ENCODE data around the gene NKG7. TPM values are rescaled to one million over a fixed set of nuclear protein-coding genes. Genes with fewer than 3 reads are reported as not detected.

Gene NKG7
- total RNA-seq, 1 experiment from 2014 or later: not detected

DNA sequence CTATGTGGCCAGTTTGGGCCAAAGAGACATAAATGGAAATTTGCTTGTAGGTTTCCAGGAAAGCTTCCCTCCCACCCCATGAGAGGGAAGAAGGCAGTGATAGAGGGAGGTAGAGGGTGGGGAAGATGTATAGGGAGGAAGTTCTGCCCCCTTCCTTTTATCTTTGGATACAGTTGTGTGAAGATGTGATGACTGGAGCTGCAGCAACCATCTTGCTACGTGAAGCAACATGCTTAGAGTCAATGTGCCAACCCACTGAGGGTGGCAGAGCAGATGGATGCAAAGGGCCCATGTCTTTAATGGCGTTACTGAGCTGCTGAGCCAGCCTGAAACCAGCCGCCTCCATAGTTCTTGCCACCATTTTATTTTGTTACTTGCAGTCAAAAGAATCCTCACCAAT is 41.3 kb downstream of the NKG7 start:
- TF ChIP-seq EZH2 (IDR thresholded peaks at IDR 0.05; ENCODE audit: borderline replicate concordance, low read depth, low read length, poor library complexity, severe bottlenecking): no peak
- TF ChIP-seq, protein P1, sequence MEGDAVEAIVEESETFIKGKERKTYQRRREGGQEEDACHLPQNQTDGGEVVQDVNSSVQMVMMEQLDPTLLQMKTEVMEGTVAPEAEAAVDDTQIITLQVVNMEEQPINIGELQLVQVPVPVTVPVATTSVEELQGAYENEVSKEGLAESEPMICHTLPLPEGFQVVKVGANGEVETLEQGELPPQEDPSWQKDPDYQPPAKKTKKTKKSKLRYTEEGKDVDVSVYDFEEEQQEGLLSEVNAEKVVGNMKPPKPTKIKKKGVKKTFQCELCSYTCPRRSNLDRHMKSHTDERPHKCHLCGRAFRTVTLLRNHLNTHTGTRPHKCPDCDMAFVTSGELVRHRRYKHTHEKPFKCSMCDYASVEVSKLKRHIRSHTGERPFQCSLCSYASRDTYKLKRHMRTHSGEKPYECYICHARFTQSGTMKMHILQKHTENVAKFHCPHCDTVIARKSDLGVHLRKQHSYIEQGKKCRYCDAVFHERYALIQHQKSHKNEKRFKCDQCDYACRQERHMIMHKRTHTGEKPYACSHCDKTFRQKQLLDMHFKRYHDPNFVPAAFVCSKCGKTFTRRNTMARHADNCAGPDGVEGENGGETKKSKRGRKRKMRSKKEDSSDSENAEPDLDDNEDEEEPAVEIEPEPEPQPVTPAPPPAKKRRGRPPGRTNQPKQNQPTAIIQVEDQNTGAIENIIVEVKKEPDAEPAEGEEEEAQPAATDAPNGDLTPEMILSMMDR (conservative IDR thresholded peaks at IDR 0.05; ENCODE audit: low read depth, low read length): no peak
- intact Hi-C loops (cut with micrococcal nuclease; ENCODE audit: unreplicated experiment): loop anchor here (10.0 kb wide), 1 partner anchor 334 kb away; no protein-coding TSS in a partner anchor
- no peak overlapping the region for H3K4me3 ChIP-seq (ENCODE audit: low read depth, low read length, poor library complexity, severe bottlenecking)
- no peaks in the 10 kb centered on the region for H3K9me3 ChIP-seq (ENCODE audit: low read depth, low read length, poor library complexity, severe bottlenecking)
- ChIA-PET POLR2A (ENCODE audit: low non-redundant PET) (no interaction called here), CTCF (no interaction called here)
- peaks cover 8% of the 10 kb centered on the region for H3K27me3 ChIP-seq (replicated peaks; ENCODE audit: insufficient read depth, low read depth, low read length, poor library complexity)
- H3K4me1 ChIP-seq (ENCODE audit: insufficient read depth, low read length, poor library complexity, severe bottlenecking): no peaks in the 10 kb centered on the region
- no peak overlapping the region for H3K27ac ChIP-seq (ENCODE audit: low read depth, low read length, poor library complexity, severe bottlenecking)
- no peak for DNase-seq (ENCODE audit: low spot score)
- H3K36me3 ChIP-seq (ENCODE audit: insufficient read depth, low read length, poor library complexity, severe bottlenecking): no peaks in the 10 kb centered on the region
- no TSS peak for BruUV-seq (replicated peaks)

DNA sequence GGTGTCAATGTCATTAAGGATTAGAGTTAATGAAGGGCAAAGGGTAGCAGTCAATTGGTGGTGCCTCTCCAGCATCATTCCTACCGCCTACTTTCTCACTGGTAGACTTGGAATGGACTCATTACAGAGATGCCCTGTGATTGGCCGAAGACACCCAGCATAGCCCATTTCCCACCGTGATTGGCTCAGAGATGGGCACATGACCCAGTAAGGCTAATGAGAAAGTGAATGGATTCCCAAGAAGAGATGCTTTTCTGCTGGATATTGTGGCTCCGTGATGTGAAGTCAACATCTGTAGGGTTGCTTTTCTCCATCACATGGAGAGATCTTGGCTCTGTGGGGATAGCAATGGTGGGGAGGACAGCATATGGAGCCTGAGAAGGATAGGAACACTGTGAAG is 42.1 kb downstream of the NKG7 start:
- no peaks in the 10 kb centered on the region for H3K4me1 ChIP-seq (ENCODE audit: insufficient read depth, low read length, poor library complexity, severe bottlenecking)
- no peaks in the 10 kb centered on the region for H3K9me3 ChIP-seq (ENCODE audit: low read depth, low read length, poor library complexity, severe bottlenecking)
- POLR2A ChIA-PET (ENCODE audit: low non-redundant PET): no interaction called here
- intact Hi-C loops (cut with micrococcal nuclease; ENCODE audit: unreplicated experiment): loop anchor here (10.0 kb wide), 1 partner anchor 334 kb away; no protein-coding TSS in a partner anchor
- H3K36me3 ChIP-seq (ENCODE audit: insufficient read depth, low read length, poor library complexity, severe bottlenecking): no peaks in the 10 kb centered on the region
- CTCF ChIA-PET: no interaction called here
- no peak for TF ChIP-seq EZH2 (IDR thresholded peaks at IDR 0.05; ENCODE audit: borderline replicate concordance, low read depth, low read length, poor library complexity, severe bottlenecking)
- TF ChIP-seq, protein P1 (conservative IDR thresholded peaks at IDR 0.05; ENCODE audit: low read depth, low read length): no peak
- H3K27me3 ChIP-seq (replicated peaks; ENCODE audit: insufficient read depth, low read depth, low read length, poor library complexity): peaks cover 8% of the 10 kb centered on the region
- BruUV-seq (replicated peaks): no TSS peak
- H3K27ac ChIP-seq (ENCODE audit: low read depth, low read length, poor library complexity, severe bottlenecking): no peak overlapping the region
- no peak overlapping the region for H3K4me3 ChIP-seq (ENCODE audit: low read depth, low read length, poor library complexity, severe bottlenecking)
- no peak for DNase-seq (ENCODE audit: low spot score)

DNA sequence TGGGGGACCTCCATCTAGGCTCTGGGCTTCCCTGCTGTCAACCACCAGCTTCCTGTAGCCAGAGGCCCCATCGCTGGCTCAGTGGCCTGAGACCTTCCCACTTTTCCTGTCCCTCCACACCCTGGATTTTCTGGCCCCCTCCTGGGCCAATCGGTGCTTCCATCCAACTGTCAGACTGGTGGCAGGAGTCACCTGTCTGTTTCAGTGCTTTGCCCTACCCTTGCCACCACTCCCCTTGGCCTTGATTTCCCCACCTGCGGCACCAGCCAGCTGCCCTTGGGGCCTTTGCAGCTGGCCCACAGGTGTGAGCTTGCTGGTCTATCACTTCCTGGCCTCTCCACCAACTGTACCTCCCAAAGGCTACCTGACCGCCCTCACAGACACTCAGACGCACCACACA is 43.0 kb downstream of the NKG7 start:
- intact Hi-C loops (cut with micrococcal nuclease; ENCODE audit: unreplicated experiment): no loop called here

More for the DNA sequence above, 43.0 kb downstream of the NKG7 start:
- BruUV-seq (replicated peaks): no TSS peak
- H3K36me3 ChIP-seq (ENCODE audit: insufficient read depth, low read length, poor library complexity, severe bottlenecking): no peaks in the 10 kb centered on the region
- H3K4me3 ChIP-seq (ENCODE audit: low read depth, low read length, poor library complexity, severe bottlenecking): no peak overlapping the region
- no peak for DNase-seq (ENCODE audit: low spot score)
- H3K27me3 ChIP-seq (replicated peaks; ENCODE audit: insufficient read depth, low read depth, low read length, poor library complexity): peaks cover 8% of the 10 kb centered on the region
- TF ChIP-seq EZH2 (IDR thresholded peaks at IDR 0.05; ENCODE audit: borderline replicate concordance, low read depth, low read length, poor library complexity, severe bottlenecking): no peak
- TF ChIP-seq, protein P1 (conservative IDR thresholded peaks at IDR 0.05; ENCODE audit: low read depth, low read length): no peak
- H3K27ac ChIP-seq (ENCODE audit: low read depth, low read length, poor library complexity, severe bottlenecking): no peak overlapping the region
- H3K4me1 ChIP-seq (ENCODE audit: insufficient read depth, low read length, poor library complexity, severe bottlenecking): no peaks in the 10 kb centered on the region
- H3K9me3 ChIP-seq (ENCODE audit: low read depth, low read length, poor library complexity, severe bottlenecking): no peaks in the 10 kb centered on the region
- ChIA-PET POLR2A (ENCODE audit: low non-redundant PET) (no interaction called here), CTCF (no interaction called here)

Measured in A673 (cell line).